Endodermal cell (in vitro differentiated cells): ENCODE results near the gene KDELR1. TPM values are rescaled to one million over a fixed set of nuclear protein-coding genes. Genes with fewer than 3 reads are reported as not detected.

Experiments
- DNase-seq: peaks from one replicate; pipeline ENCODE4 v3.0.0-alpha.2; 2017
- H3K27ac ChIP-seq: 2 replicates; pipeline ENCODE4 v1.5.1; 2013; ENCODE audit warnings: mild to moderate bottlenecking, low read depth, low read length, moderate library complexity
- H3K27me3 ChIP-seq: 2 replicates; pipeline ENCODE4 v1.6.1; 2013; ENCODE audit warnings: mild to moderate bottlenecking, low read length, moderate library complexity; ENCODE audit not compliant: insufficient read depth, control insufficient read depth, poor library complexity, severe bottlenecking
- H3K36me3 ChIP-seq: 2 replicates; pipeline ENCODE4 v1.7.0; 2013; ENCODE audit warnings: mild to moderate bottlenecking, low read length, moderate library complexity; ENCODE audit not compliant: control insufficient read depth, insufficient read depth
- H3K4me1 ChIP-seq: one replicate; pipeline ENCODE4 v1.7.0; 2013; ENCODE audit warnings: low read length; ENCODE audit not compliant: control insufficient read depth, insufficient read depth
- H3K4me3 ChIP-seq: 2 replicates; pipeline ENCODE4 v1.5.1; 2013; ENCODE audit warnings: mild to moderate bottlenecking, low read length, moderate library complexity
- H3K9ac ChIP-seq: 2 replicates; pipeline ENCODE4 v1.6.1; 2013; ENCODE audit warnings: mild to moderate bottlenecking, low read length, moderate library complexity; ENCODE audit not compliant: poor library complexity, severe bottlenecking; ENCODE audit errors: extremely low read depth
- H3K9me3 ChIP-seq: 2 replicates; pipeline ENCODE4 v1.6.1; 2013; ENCODE audit warnings: mild to moderate bottlenecking, low read length, moderate library complexity; ENCODE audit not compliant: control insufficient read depth
- H3K27ac Mint-ChIP-seq: 2 replicates; pipeline ENCODE4 v1.8.0; 2020; ENCODE audit warnings: mixed read lengths
- H3K27me3 Mint-ChIP-seq: 2 replicates; pipeline ENCODE4 v1.8.0; 2021; ENCODE audit warnings: mild to moderate bottlenecking, mixed read lengths; ENCODE audit not compliant: insufficient read depth
- H3K36me3 Mint-ChIP-seq: 2 replicates; pipeline ENCODE4 v1.8.0; 2020; ENCODE audit warnings: low read depth, mixed read lengths
- H3K4me1 Mint-ChIP-seq: 2 replicates; pipeline ENCODE4 v1.8.0; 2020; ENCODE audit warnings: mixed read lengths
- H3K4me3 Mint-ChIP-seq: 2 replicates; pipeline ENCODE4 v1.8.0; 2020; ENCODE audit warnings: mild to moderate bottlenecking, moderate library complexity, mixed read lengths
- H3K9me3 Mint-ChIP-seq: 2 replicates; pipeline ENCODE4 v1.8.0; 2020; ENCODE audit warnings: mild to moderate bottlenecking, mixed read lengths
- CTCF ChIP-seq: fragments of 200-600 bp; sonication (generic); conservative IDR thresholded peaks from 2 replicates; pipeline ENCODE4 v1.5.0; 2021; ENCODE audit warnings: antibody characterized with exemption, mild to moderate bottlenecking
- WGBS, 2 experiments: methylation state at CpG; one replicate each; pipeline versions ENCODE4 v1.1.5 to v1.1.7; 2013; ENCODE audit warnings: missing lambda C conversion rate in 2 of 2, mixed read lengths in 1 of 2; ENCODE audit not compliant: insufficient coverage in 1 of 2, insufficient read length in 1 of 2; 5-methylcytosine and 5-hydroxymethylcytosine counted together
- total RNA-seq, 2 donors: library from RNA; stranded (reverse); fragmentation: NEBNext Ultra II Directional in 1 of 2; extraction: Animal tissue kit (Norgen Biotek cat#: 25700) in 1 of 2; gene quantifications; 2 replicates in 1 of 2; 3 replicates in 1 of 2; pipeline ENCODE4 v1.2.1, GENCODE V29; 2021

KDELR1 gene
- total RNA-seq, 2 donors from 2014 or later, result 227 to 285 TPM

DNA sequence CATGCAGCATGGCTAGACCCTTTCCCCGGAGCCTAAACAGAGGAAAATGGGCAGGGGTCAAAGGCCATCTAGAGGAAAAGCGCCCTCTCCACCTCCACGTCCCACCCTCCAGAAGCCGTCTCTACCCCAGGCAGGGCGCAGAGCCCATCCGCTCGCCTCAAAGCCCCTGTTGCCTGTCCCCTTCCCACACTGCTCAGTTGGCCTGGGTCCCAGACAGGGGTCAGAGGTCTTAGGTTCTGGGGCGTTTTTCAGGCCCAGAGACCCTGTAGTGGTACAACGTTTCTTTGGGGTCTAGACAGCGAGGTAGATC, 27.9 kb downstream of the KDELR1 start:
- H3K36me3 Mint-ChIP-seq, result no peaks in the 10 kb centered on the region
- peak overlapping the region; percentile 52 for H3K9ac ChIP-seq
- DNase-seq, result no peak
- peak overlapping the region; percentile 40 for H3K27ac ChIP-seq
- peak overlapping the region; percentile 86 for H3K4me3 ChIP-seq
- peak overlapping the region; percentile 97 for H3K27ac Mint-ChIP-seq
- 4 to 7% methylated on average over 3 to 10 of the region's 10 CpGs for WGBS, 2 experiments
- H3K27me3 Mint-ChIP-seq, result peaks cover 5% of the 10 kb centered on the region
- no peaks in the 10 kb centered on the region for H3K9me3 Mint-ChIP-seq
- H3K4me3 Mint-ChIP-seq, result peak overlapping the region; percentile 72
- no peaks in the 10 kb centered on the region for H3K4me1 ChIP-seq
- H3K27me3 ChIP-seq, result no peaks in the 10 kb centered on the region
- TF ChIP-seq CTCF, result no peak
- no peaks in the 10 kb centered on the region for H3K9me3 ChIP-seq
- no peaks in the 10 kb centered on the region for H3K36me3 ChIP-seq
- H3K4me1 Mint-ChIP-seq, result no peaks in the 10 kb centered on the region

- peak; percentile 99 for DNase-seq
- peaks cover 3% of the 10 kb centered on the region for H3K27me3 Mint-ChIP-seq
- Histone ChIP-seq H3K27ac (no peak overlapping the region), H3K4me3 (peak overlapping the region; percentile 86), H3K9ac (peak overlapping the region; percentile 52), H3K9me3 (no peaks in the 10 kb centered on the region), H3K36me3 (no peaks in the 10 kb centered on the region), H3K4me1 (no peaks in the 10 kb centered on the region), H3K27me3 (no peaks in the 10 kb centered on the region)
- H3K9me3 Mint-ChIP-seq, result no peaks in the 10 kb centered on the region
- peak overlapping the region; percentile 72 for H3K4me3 Mint-ChIP-seq
- peak; percentile 11 for TF ChIP-seq CTCF
- no peaks in the 10 kb centered on the region for H3K36me3 Mint-ChIP-seq
- WGBS, 2 experiments, result 5 to 13% methylated on average over 8 to 26 of the region's 26 CpGs
- H3K4me1 Mint-ChIP-seq, result no peaks in the 10 kb centered on the region
- peak overlapping the region; percentile 97 for H3K27ac Mint-ChIP-seq
Observed at GRCh38 chr19:48362716-48363499, 28.4 kb downstream of the KDELR1 start.

DNA sequence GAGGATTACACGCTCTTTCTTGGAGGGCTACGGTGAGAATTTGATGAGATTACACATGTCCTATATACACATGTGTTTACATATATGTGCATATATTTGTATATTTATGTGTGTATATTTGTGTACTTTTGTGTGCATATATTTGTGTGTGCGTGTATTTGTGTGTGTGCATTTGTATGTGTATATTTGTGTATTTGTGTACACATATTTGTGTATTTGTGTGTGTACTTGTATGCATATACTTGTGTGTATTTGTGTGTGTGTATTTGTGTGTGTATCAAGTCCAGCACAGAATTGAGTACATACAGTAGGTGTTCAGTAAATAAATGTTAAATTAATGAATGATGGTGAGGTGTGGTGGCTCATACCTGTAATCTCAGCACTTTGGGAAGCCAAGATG, 29.4 kb downstream of the KDELR1 start:
- Mint-ChIP-seq H3K36me3 (peaks cover 2% of the 10 kb centered on the region), H3K4me1 (no peaks in the 10 kb centered on the region), H3K27ac (no peak overlapping the region), H3K4me3 (no peak overlapping the region), H3K27me3 (peaks cover 2% of the 10 kb centered on the region), H3K9me3 (no peaks in the 10 kb centered on the region)
- no peaks in the 10 kb centered on the region for H3K27me3 ChIP-seq
- no peak overlapping the region for H3K9ac ChIP-seq
- no peak overlapping the region for H3K27ac ChIP-seq
- no peak for DNase-seq
- no peak for TF ChIP-seq CTCF
- no peaks in the 10 kb centered on the region for H3K36me3 ChIP-seq
- no peaks in the 10 kb centered on the region for H3K9me3 ChIP-seq
- no peak overlapping the region for H3K4me3 ChIP-seq
- H3K4me1 ChIP-seq, result no peaks in the 10 kb centered on the region
- 88 to 96% methylated on average over 1 to 2 of the region's 3 CpGs for WGBS, 2 experiments
